HG03103 (cell line): ENCODE measurements around the gene MAST3.
A peak's percentile ranks its signal among the peaks of the same experiment; 100 is the strongest.

Experiments used
- ATAC-seq: cut with Tn5 transposase; IDR thresholded peaks from one replicate; pipeline ENCODE4 v1.9.1; 2021; ENCODE audit warnings: low read depth; ENCODE audit not compliant: unreplicated experiment

MAST3 gene

GRCh38 chr19:18131841-18132596, 34.4 kb downstream of the MAST3 start:
- no peak for ATAC-seq

- no peak for ATAC-seq
Measured at GRCh38 chr19:18135712-18136584, 38.4 kb downstream of the MAST3 start.

- no peak for ATAC-seq
Measured at GRCh38 chr19:18137242-18137641, 39.7 kb downstream of the MAST3 start.

- no peak for ATAC-seq
Measured at GRCh38 chr19:18137657-18138339, 40.2 kb downstream of the MAST3 start.

GRCh38 chr19:18140473-18140872, 42.9 kb downstream of the MAST3 start:
- no peak for ATAC-seq

- no peak for ATAC-seq
Measured at GRCh38 chr19:18141031-18141430, 43.5 kb downstream of the MAST3 start.

- no peak for ATAC-seq
Measured at GRCh38 chr19:18143902-18144301, 46.3 kb downstream of the MAST3 start.

GRCh38 chr19:18144361-18144760, 46.8 kb downstream of the MAST3 start:
- ATAC-seq = no peak

- no peak for ATAC-seq
Measured at GRCh38 chr19:18144906-18145305, 47.3 kb downstream of the MAST3 start.

- no peak for ATAC-seq
Measured at GRCh38 chr19:18145391-18145999, 47.9 kb downstream of the MAST3 start.

GRCh38 chr19:18147396-18147795, 49.8 kb downstream of the MAST3 start:
- ATAC-seq = no peak

- ATAC-seq = no peak
Measured at GRCh38 chr19:18149596-18149975, 52.0 kb downstream of the MAST3 start.

- no peak for ATAC-seq
Measured at GRCh38 chr19:18150776-18151624, 53.4 kb downstream of the MAST3 start.

- peak; percentile 59 for ATAC-seq
Measured at GRCh38 chr19:18152442-18152816, 54.9 kb downstream of the MAST3 start.

- peak; percentile 64 for ATAC-seq
Measured at GRCh38 chr19:18152817-18153555, 55.4 kb downstream of the MAST3 start, which contains the start of gene PIK3R2. Gene PIK3R2 (plus strand): TSS chr19:18153163. CDS start chr19:18155880, 2,717 bp downstream.

- ATAC-seq = no peak
Measured at GRCh38 chr19:18153556-18154134, 56.1 kb downstream of the MAST3 start.

- no peak for ATAC-seq
Measured at GRCh38 chr19:18155095-18156087, 57.8 kb downstream of the MAST3 start.

- no peak for ATAC-seq
Measured at GRCh38 chr19:18156268-18156667, 58.7 kb downstream of the MAST3 start.
